Heart left ventricle (tissue), 13 donors: ENCODE data around the gene IL6R.
"Not testable (repeated sequence)": the region's sequence is repeated elsewhere in the genome, so short reads cannot be mapped to it uniquely, and the experiment has no call there.

Source experiments
- CTCF ChIP-seq, 12 donors: fragments of 200-600 bp; sonication (generic) in 4 of 12; IDR thresholded peaks; one replicate each; pipeline versions ENCODE4 v1.5.0 to v1.8.0; 2018 to 2022; ENCODE audit warnings: antibody characterized with exemption in 12 of 12, mild to moderate bottlenecking in 5 of 12
- POLR2A ChIP-seq, 2 donors: fragments of 450-650 bp; IDR thresholded peaks; one replicate each; pipeline ENCODE4 v1.6.1; 2017; ENCODE audit warnings: antibody characterized with exemption in 2 of 2, mild to moderate bottlenecking in 2 of 2, moderate library complexity in 2 of 2
- donor health status: ischemic (EF 13 %, LVEDD 7.1; RV severe dilation, severe dysfunction).
- donor health status: DM: no; HTN: yes; CAD: no.
- donor health status: DM: no; HTN: no; CAD: no.
- donor health status: ischemic (EF 25% LVEDD 6.9; RV normal size, moderate dysfunction).
- donor health status: ischemic (EF 25% LVEDD 5.7; RV mildly dilated, moderate dysfunction).
- donor health status: ischemic (EF 35%, LVEDD 5.7; RV mildly dilated, moderate dysfunction).
- donor health status: nonischemic (EF 11% LVEDD 7.7; RV severe dilation, severe dysfunction).
- donor health status: DM: yes; HTN: yes; CAD: no.
- donor health status: PGD.
- donor health status: ischemic (EF 29% LVEDD 5.4; RV normal size, mild dysfunction).
- donor health status: nonischemic (EF 23%, LVEDD 6.1; RV moderate dilation, normal function).

- TF ChIP-seq POLR2A, CTCF (IDR thresholded peaks at IDR 0.05): not testable (repeated sequence)
Observed at GRCh38 chr1:154360881-154361280, 44.3 kb upstream of the IL6R start.
